ENCODE results near the gene USP38.
"Not testable (repeated sequence)": the region's sequence is repeated elsewhere in the genome, so short reads cannot be mapped to it uniquely, and the experiment has no call there.

USP38 gene

DNA sequence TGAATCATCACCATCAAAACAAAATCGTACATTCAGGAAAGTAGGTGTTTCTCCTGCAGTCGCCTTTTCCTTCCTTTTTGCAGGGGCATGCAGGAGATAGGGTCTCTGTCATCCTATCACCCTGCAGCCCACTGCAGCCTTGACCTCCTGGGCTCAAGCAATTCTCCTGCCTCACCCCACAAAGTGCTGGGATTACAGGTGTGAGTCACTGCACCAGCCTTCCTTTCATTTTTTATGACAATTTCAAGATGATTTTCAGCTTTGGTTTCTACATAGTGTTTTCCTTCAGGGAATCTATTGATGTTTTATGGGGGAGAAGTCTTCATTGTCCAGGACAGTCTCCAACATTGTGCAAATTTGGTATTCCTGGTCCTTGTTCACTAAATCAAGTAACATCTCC, 71.7 kb downstream of the USP38 start:
- ATAC-seq (replicated peaks) (no peak), DNase-seq (no peak)
- Mint-ChIP-seq H3K9me3 (no peaks in the 10 kb centered on the region), H3K27me3 (peaks cover 15 to 23% of the 10 kb centered on the region in 2 donors), H3K36me3 (ENCODE audit: insufficient read depth) (no peaks in the 10 kb centered on the region), H3K27ac (no peak overlapping the region), H3K4me3 (no peak overlapping the region), H3K4me1 (ENCODE audit: low read depth in 2 of 2) (no peaks in the 10 kb centered on the region)

- no peak overlapping the region for H3K27ac Mint-ChIP-seq
- no peak for ATAC-seq (replicated peaks)
- no peaks in the 10 kb centered on the region for H3K9me3 Mint-ChIP-seq
- H3K36me3 Mint-ChIP-seq (ENCODE audit: insufficient read depth): no peaks in the 10 kb centered on the region
- no peak for DNase-seq
- H3K4me1 Mint-ChIP-seq (ENCODE audit: low read depth in 2 of 2): no peaks in the 10 kb centered on the region
- H3K27me3 Mint-ChIP-seq: peaks cover 11 to 23% of the 10 kb centered on the region in 2 donors
- H3K4me3 Mint-ChIP-seq: no peak overlapping the region
These were observed 72.6 kb downstream of the USP38 start for GRCh38 chr4:143257356-143257755.

DNA sequence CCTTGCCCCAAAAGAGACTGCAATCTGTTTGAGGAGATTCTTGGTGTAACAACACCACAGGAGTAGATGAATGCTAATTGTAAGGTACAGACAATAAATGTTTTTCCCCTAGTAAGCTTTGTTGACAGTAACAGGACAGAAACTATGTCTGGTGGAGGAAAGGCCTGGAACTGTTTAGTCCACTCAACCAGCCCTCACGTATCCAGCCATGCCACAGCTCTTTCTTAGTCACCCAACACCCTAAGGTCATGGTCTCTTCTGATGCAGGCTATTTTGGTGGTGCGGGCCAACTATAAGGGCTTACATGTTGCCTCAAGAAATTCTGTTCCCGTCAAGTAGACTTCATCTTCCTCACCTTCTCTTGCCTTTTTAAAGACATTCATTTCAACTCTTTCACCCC, 76.0 kb downstream of the USP38 start:
- Mint-ChIP-seq H3K27me3 (peaks cover 5 to 16% of the 10 kb centered on the region in 2 donors), H3K4me1 (ENCODE audit: low read depth in 2 of 2) (no peaks in the 10 kb centered on the region), H3K36me3 (ENCODE audit: insufficient read depth) (no peaks in the 10 kb centered on the region), H3K27ac (no peak overlapping the region), H3K9me3 (no peaks in the 10 kb centered on the region), H3K4me3 (no peak overlapping the region)
- DNase-seq (no peak), ATAC-seq (replicated peaks) (no peak)

DNA sequence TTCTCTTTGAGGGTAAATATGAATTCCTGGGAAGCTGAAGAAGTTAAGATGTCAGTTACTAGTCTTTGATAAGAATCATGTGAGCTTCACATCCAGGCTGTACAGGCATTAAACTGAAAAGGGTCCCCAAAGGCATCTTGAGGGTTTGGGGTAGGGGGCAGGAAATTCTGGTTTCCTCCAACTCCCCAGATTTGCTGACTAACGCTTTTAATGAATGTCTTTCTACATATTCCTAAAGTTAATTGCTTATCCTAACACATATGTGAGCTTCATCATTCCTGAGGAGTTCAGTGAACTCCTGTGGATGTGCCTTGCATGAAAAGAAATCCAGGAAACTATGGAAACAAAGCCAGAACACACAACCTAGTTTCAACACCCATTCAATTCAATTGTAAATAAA, 78.1 kb downstream of the USP38 start:
- Mint-ChIP-seq H3K4me1 (ENCODE audit: low read depth in 2 of 2) (no peaks in the 10 kb centered on the region), H3K27ac (no peak overlapping the region), H3K4me3 (no peak overlapping the region), H3K36me3 (ENCODE audit: insufficient read depth) (no peaks in the 10 kb centered on the region), H3K27me3 (peaks cover 5 to 16% of the 10 kb centered on the region in 2 donors), H3K9me3 (peaks cover 0 to 10% of the 10 kb centered on the region in 2 donors)
- DNase-seq: no peak
- ATAC-seq (replicated peaks): no peak

- not testable (repeated sequence) for H3K36me3 Mint-ChIP-seq (ENCODE audit: insufficient read depth); DNase-seq; H3K27ac Mint-ChIP-seq; ATAC-seq (replicated peaks); H3K4me1 Mint-ChIP-seq (ENCODE audit: low read depth in 2 of 2); H3K4me3 Mint-ChIP-seq
- H3K27me3 Mint-ChIP-seq: peaks cover 6 to 12% of the 10 kb centered on the region in 2 donors
- H3K9me3 Mint-ChIP-seq: peaks cover 0 to 10% of the 10 kb centered on the region in 2 donors
These were observed 83.0 kb downstream of the USP38 start for GRCh38 chr4:143267690-143268089.

DNA sequence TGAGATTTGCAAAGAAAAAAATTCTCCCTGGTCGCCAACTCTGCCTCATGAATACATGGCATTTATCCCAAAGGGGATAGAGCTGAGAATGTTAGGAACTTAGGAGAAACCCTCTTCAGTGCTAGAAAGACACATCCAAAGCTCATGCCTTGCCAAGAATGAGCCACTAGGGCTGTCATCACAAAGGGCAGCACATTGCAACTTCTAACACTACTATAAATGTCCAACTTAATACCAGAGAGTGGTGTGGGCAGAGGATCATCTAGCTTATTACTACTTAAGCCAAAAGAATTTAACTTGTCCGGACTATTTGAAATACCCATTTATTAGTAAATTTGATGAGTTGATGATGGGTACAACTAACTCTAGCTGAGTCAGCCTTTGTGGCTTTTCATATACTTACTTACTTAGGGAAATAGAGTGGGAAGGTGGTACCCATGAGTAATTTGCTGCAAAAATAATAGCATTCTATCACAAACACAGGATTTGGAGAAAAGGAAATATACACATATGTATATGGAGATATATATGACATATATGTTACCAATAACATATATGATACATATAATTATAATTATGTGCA, 85.6 kb downstream of the USP38 start:
- ATAC-seq (replicated peaks) (no peak), DNase-seq (no peak)
- peaks cover 0 to 16% of the 10 kb centered on the region in 2 donors for H3K27me3 Mint-ChIP-seq
- H3K9me3 Mint-ChIP-seq: peaks cover 0 to 10% of the 10 kb centered on the region in 2 donors
- no peaks in the 10 kb centered on the region for H3K36me3 Mint-ChIP-seq (ENCODE audit: insufficient read depth)
- H3K27ac Mint-ChIP-seq: no peak overlapping the region
- no peaks in the 10 kb centered on the region for H3K4me1 Mint-ChIP-seq (ENCODE audit: low read depth in 2 of 2)
- no peak overlapping the region for H3K4me3 Mint-ChIP-seq

All from effector memory CD8-positive, alpha-beta T cell (primary cell).